ENCODE measurements around the gene TAF1D.

DNA sequence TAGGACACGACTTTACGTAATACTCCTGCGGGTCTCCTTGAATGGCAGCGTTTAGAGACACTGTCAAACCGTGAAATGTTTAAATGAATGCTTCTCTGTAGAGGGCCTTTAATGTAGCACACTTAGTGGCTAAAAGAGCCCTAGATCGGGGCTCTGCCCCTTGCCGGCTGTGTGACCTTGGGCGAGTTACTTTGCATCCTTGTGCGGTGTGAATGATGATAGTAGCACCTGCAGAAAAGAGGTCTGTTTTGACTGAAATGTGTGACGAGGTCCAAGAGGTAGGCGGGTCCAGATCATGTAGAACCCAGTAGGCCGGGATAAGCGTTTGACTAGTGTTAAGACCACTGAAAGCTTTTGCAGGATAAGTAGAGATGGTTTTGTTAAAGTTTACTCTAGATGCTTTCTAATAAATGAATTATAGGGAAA is 43.7 kb upstream of the TAF1D start:
- TF ChIP-seq REST (IDR thresholded peaks at IDR 0.05; ENCODE audit: insufficient read depth in 1 of 2, low read depth in 2 of 2, low read length in 2 of 2): no peak
- no peak for TF ChIP-seq SIN3A (IDR thresholded peaks at IDR 0.05; ENCODE audit: borderline replicate concordance, insufficient read depth, low read length)
- no peak for TF ChIP-seq POLR2AphosphoS5 (IDR thresholded peaks at IDR 0.05; ENCODE audit: low read depth, low read length)
